GM19324 (cell line): ENCODE results near the gene AP3D1.
"Not testable (repeated sequence)": the region's sequence is repeated elsewhere in the genome, so short reads cannot be mapped to it uniquely, and the experiment has no call there.

ENCODE experiments used
- ATAC-seq: cut with Tn5 transposase; IDR thresholded peaks from one replicate; pipeline ENCODE4 v1.9.1; 2021; ENCODE audit warnings: mild to moderate bottlenecking, moderate library complexity; ENCODE audit not compliant: unreplicated experiment, low FRiP score

Gene AP3D1

GRCh38 chr19:2129892-2130770 lies 21.2 kb downstream of the AP3D1 start:
- ATAC-seq: no peak

DNA sequence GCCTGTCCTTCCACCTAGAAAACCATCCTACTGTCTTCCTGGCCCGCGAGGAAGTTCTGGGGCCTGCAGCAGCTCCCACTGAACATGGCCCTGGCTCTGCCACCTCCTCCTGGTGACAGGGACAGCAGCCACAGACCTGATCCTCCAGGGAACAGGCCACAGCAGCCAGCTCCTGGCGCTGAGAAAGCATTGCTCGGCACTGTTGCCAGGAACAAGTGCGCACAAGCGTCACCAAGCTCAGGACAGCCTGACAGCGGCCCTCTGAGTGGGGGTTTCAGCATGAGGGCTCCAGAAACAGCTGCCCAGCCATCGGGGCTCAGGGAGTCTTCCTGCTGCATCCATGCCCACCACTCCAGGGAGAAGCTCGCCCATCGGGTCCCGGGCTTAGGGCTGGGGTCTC lies 21.9 kb downstream of the AP3D1 start:
- ATAC-seq: no peak

DNA sequence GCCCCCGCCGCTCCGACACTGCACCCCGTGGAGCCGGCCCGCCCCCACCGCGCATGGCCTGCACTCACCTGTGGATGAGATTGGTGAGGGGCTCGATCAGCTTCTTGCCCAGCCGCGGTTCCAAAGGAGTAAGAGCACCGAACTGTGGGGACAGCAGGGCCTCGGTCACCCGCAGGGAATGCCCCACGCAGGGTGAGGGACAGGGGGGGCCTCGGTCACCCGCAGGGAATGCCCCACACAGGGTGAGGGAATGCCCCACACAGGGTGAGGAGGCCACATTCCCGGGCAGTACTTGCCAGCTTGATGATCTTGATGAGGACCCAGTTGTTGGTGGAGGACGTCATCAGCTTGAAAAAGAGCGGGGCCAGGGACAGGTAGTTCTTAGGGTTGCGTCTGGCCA lies 22.3 kb downstream of the AP3D1 start:
- no peak for ATAC-seq

GRCh38 chr19:2128252-2128651 lies 23.1 kb downstream of the AP3D1 start:
- ATAC-seq: not testable (repeated sequence)

DNA sequence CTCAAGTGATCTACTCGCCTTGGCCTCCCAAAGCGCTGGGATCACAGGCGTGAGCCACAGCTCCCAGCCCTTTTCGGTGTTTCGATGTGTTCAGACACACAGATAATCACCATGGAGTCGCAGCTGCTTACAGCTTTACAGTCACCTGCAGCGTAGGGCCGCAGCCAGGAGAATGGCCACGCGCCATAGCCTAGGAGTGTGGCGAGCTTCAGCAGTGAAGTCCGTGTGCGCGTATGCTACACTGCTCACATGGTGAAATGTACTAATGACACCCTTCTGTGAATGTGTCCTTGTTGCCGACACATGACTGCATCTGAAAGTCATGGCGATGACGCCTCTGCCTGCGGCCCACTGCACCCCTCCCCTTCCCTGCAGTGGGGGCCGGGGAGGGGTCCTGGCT lies 23.6 kb downstream of the AP3D1 start:
- ATAC-seq: no peak

GRCh38 chr19:2126879-2127518 lies 24.4 kb downstream of the AP3D1 start:
- no peak for ATAC-seq

DNA sequence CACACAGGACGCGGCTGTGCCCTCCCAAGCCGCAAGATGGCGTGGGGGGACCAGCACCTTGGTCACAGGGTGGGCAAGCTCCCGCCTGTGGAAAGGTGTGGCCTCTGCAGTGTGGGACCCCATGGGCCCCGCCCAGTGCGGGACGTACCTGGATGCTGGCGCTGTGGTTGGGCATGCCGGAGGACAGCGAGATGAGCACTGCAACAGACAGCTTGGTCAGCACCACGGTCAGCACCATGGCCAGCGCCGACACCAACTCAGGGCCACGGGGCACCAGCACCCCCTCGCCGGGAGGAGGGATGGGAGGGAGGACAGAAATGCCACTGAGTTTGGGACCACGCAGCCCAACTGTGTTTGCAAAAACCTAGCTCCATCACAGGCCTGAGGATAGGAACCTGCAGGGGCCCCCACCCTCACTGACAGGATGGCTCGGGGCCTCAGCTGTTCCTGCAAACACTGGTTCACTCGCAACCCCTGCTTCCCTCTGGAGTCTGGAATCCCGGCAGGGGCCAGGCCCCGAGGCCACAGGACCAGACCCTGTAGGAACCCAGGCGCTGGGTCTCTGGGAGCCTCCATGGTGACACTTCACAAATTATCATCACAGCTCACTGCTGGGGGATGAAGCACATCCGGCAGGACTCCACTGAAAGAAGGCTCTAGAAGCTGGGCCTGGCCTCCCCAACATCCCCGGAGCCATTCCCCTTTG lies 27.5 kb downstream of the AP3D1 start:
- no peak for ATAC-seq

GRCh38 chr19:2122982-2123381 lies 28.4 kb downstream of the AP3D1 start:
- no peak for ATAC-seq

GRCh38 chr19:2122251-2122650 lies 29.1 kb downstream of the AP3D1 start:
- ATAC-seq: no peak

GRCh38 chr19:2121416-2122051 lies 29.8 kb downstream of the AP3D1 start:
- ATAC-seq: no peak

- ATAC-seq: no peak
Measured at GRCh38 chr19:2120821-2121220, 30.5 kb downstream of the AP3D1 start.

- ATAC-seq: no peak
Measured at GRCh38 chr19:2119921-2120785, 31.2 kb downstream of the AP3D1 start.

- ATAC-seq: no peak
Measured at GRCh38 chr19:2118438-2118837, 32.9 kb downstream of the AP3D1 start.

- ATAC-seq: no peak
Measured at GRCh38 chr19:2117215-2117960, 34.0 kb downstream of the AP3D1 start.

- ATAC-seq: no peak
Measured at GRCh38 chr19:2116507-2116906, 34.9 kb downstream of the AP3D1 start.

DNA sequence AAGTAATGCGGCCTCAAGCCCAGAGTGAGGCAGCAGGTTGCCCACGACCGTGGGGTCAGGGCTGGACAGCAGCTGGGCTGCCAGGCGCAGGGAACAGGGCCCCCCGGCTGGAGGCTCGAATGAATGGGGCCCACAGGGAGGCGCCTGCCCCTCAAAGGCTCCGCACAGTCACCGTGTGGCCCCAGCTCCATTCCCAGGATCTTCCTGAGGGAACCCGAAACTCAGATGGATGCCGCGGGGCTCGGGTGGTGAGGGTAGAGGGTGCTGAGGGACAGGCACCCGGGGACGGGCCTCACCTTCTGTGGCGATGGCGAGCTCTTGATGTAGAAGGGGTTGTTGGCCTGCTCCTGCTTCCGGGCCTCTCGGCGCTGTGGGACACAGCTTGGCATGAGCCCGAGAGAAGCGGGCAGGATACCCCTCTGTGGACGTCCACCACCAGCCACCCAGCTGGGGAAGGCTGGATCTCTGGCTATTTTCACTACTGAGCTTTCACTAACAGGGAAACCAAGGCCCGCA lies 35.4 kb downstream of the AP3D1 start:
- no peak for ATAC-seq

GRCh38 chr19:2115324-2115723 lies 36.0 kb downstream of the AP3D1 start:
- no peak for ATAC-seq

- no peak for ATAC-seq
Measured at GRCh38 chr19:2114821-2115220, 36.5 kb downstream of the AP3D1 start.

GRCh38 chr19:2114218-2114617 lies 37.1 kb downstream of the AP3D1 start:
- ATAC-seq: no peak
